ENCODE results near the gene BDH1.
"Not testable (repeated sequence)": the region's sequence is repeated elsewhere in the genome, so short reads cannot be mapped to it uniquely, and the experiment has no call there.

The BDH1 gene, protein sequence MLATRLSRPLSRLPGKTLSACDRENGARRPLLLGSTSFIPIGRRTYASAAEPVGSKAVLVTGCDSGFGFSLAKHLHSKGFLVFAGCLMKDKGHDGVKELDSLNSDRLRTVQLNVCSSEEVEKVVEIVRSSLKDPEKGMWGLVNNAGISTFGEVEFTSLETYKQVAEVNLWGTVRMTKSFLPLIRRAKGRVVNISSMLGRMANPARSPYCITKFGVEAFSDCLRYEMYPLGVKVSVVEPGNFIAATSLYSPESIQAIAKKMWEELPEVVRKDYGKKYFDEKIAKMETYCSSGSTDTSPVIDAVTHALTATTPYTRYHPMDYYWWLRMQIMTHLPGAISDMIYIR

DNA sequence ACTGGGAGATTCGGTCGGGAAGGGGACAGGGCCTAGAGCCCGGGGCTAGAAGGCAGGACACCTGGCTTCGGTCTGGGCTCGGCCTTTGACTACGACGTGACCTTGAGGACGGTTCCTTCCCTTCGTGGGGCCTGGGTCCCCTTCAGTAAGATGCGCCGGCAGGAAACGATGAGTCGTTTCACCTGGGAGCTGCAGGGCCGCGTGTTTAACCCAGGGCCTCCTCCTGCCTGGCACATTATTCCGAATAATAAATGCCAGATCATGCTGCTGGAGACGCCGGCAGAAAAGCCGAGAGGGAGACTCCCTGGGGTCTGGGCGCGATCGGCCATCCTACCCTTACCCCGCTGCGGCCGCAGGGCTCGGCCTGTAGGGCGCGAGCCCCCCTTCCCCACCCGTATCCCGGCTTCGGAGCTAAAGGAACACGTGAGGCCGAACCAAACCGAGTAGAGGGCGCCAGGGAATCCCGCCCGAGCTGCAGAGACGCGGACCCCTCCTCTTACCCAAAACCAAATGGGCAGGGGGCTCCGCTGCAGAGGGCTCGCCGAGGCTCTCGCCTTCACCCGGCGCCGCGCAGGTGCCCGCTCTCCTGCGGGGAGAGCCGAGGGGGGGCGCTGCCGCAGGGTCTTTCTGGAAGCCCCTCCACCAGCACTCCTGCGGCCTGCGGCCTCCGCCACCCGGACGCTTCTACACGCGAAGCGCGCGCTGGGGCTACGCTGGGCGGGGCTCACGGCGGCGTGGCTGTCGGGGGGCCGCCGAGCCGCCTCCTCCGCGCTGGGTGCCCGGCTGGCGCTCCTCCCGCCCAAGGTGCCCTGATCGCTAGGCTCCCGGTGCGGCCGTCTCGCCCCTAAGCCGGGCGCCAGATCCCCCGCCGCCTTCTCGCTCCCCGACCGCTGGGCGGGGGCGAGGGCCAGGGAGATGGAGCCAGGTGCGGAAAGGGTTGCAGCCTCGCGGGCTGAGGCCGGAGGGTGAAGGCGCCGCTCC, at the start of gene BDH1:
TSS of gene BDH1 (minus strand) at position 688 of the 981 bp plus-strand sequence. CDS start 9,525 bp downstream, outside the sequence.
- DNase-seq (ENCODE audit: low read depth in 3 of 3) = peak; percentile 16 to 57 (median 31)

DNA sequence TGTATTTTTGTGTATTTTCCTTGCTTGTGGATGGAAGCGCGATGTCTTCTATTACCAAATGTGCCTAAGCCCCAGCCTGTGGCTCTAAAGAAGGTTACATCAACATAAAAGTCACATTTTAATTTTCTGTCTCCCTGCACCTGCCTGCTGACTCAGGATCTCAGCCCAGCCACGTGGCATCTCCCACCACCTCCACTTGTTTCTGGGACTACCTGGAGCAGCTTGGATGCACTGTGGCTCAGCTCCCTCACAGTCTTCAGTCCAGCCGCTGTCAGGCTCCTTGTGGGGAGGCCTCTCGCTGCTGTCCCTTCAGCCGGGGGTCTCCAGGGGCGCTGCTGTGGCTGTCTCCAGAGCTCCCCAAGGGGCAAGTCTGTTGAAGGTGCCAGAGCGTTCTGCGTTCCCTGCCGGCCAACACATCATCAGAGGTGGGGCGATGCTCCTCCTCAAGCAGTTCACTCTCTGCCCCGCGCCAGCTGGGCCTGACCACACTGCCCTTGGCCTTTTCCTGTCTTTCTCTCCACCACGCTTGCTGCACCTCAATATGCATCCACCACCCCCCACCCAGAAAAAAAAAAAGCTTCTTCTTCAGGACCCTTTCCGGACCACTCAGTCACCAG, 47.7 kb upstream of the BDH1 start:
- DNase-seq (ENCODE audit: low read depth in 3 of 3) = no peak

- not testable (repeated sequence) for DNase-seq (ENCODE audit: low read depth in 3 of 3)
These were observed 46.6 kb upstream of the BDH1 start for GRCh38 chr3:197602351-197602750.

GRCh38 chr3:197601566-197601840, 45.7 kb upstream of the BDH1 start:
- DNase-seq (ENCODE audit: low read depth in 3 of 3) = not testable (repeated sequence)

- no peak for DNase-seq (ENCODE audit: low read depth in 3 of 3)
These were observed 45.2 kb upstream of the BDH1 start for GRCh38 chr3:197600796-197601565.

DNA sequence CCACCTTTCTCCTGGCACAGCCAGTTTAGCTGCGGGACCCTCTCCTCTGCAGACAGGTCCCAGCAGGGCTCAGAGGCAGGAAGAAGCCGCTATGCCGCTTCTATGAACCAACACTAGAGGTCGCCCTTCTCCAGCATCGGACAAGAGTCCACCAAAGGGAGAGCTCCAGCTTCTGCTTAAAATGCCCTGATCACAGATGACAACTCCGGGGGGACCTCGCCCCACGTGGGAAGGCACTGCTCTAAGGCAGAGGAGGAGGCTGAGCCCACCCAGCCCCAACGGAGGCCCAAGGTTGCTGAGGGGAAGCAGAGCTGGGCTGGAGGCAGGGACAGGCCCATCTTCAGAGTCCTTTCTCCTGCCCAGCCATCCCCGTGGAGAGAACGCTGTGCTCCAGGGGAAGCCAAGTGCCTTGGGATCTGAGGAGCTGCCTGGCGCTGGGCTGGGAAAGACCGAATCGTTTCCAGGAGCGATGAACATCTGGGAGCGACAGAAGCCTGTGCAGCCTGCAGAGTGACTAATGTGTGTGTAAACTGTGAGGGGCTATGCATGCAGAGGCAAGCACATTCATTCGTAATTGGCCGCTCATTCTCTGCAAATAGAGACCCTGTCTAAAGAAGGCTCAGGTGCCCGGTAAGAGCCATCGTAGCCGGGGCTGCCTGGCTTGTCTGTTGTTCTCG, 43.5 kb upstream of the BDH1 start:
- DNase-seq (ENCODE audit: low read depth in 3 of 3) = peak; percentile 46 to 61 (median 54)

DNA sequence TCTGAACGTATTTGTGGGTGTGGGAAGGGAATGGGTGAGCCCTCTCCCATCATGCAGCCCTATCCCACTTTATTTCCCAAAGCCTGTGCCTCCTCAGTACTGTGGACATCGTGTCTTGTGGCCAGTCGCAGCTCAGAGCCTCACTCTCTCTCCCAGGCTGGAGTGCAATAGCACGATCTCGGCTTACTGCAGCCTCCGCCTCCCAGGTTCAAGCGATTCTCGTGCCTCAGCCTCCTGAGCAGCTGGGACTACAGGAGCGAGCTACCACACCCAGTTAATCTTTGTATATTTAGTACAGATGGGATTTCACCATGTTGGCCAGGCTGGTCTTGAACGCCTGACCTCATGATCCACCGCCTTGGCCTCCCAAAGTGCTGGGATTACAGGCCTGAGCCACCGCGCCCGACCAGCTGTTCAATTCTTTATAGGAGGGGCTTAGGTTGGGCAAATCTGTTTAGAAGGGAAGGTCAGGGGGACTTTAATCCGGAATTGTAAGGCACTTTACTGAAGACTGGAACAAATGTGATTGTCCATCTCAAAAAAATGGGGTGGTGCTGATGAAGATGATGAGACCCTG, 42.7 kb upstream of the BDH1 start:
- no peak for DNase-seq (ENCODE audit: low read depth in 3 of 3)

- no peak for DNase-seq (ENCODE audit: low read depth in 3 of 3)
These were observed 41.6 kb upstream of the BDH1 start for GRCh38 chr3:197597335-197597734.

DNA sequence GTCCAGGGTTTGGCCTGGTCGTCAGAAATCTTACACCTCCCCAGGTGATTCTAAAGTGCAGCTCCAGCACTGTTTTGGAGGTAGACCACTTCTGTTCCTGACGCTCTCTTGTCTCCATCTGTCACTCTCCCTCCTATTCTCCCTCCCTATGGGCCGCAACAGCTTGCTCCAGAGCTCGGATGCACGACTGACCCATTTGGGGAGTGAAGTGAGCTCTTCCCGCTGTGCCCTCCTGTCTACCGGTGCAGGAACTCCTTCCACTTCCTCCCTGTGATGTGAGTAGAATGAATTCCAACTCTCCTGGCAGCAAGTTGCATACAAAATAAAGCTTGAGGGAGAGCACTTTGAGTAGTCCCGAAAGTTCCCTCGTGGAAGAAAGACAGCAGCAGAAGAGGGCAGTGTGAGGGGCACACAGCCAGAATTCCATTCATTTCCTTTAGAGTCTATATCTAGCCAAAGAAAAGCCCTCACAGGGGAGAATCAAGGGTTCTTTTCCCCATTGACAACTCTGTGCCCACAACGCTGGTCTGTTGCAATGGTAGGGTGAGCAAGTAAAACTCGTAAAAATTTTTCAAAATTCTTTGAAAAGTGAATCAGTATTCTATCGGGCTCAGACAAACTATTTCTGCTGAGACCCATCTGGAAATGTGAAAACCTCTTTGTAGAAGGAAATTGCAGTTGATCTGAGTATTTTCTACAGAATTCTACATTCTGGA, 39.9 kb upstream of the BDH1 start:
- DNase-seq (ENCODE audit: low read depth in 3 of 3) = no peak

- no peak for DNase-seq (ENCODE audit: low read depth in 3 of 3)
These were observed 37.2 kb upstream of the BDH1 start for GRCh38 chr3:197593046-197593380.

DNA sequence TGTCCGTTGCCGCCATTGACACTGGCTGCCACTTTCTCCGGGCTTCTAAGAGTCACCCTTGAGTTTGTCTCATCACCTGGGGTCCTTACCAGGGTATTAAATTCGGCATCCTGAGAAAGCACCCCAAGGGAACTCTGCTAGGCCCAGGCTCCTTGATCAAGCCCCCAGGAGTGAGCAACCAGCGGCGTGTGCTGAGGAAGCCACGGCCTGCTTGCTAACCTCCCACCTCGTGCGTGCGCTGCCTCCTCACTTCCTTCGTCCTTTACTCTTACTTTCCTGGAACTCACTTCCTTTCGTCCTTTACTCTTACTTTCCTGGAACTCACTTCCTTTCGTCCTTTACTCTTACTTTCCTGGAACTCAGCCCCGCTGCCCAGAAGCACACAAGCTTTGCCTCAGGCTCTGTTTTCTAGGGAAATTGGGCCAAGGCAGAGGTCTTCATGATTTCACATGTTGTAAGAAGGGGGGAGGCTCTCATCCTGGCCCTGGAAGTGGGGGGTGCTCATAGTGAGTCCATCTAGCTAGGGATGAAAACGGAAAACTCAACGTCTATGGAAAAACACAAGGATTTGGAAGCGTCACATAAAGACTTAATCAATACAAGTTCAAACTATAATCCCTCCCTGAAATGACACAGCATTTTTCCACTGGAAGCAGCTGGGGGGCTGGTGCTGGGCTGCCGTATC, 36.7 kb upstream of the BDH1 start:
- DNase-seq (ENCODE audit: low read depth in 3 of 3) = peak in 1 of 3 experiments; percentile 18

DNA sequence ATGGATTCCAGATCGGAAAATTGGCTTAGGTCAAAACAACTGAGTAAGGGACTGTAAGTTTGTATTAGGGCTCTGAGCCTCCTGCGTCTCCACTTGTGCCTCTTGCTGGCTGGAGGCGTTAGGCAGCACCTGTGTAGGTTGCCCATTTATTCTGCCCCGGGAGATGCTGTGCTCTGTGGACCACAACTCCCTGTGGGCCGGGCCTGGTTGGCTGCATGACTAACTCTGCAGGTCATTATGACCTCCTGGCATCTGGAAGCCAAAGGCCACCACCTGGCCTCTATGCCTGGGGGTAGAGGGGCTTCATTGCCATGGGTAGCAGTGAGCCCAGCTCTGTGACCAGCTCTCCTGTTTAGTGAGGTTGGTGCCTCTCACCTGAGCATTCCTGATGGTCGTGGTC, 36.0 kb upstream of the BDH1 start:
- DNase-seq (ENCODE audit: low read depth in 3 of 3) = no peak

DNA sequence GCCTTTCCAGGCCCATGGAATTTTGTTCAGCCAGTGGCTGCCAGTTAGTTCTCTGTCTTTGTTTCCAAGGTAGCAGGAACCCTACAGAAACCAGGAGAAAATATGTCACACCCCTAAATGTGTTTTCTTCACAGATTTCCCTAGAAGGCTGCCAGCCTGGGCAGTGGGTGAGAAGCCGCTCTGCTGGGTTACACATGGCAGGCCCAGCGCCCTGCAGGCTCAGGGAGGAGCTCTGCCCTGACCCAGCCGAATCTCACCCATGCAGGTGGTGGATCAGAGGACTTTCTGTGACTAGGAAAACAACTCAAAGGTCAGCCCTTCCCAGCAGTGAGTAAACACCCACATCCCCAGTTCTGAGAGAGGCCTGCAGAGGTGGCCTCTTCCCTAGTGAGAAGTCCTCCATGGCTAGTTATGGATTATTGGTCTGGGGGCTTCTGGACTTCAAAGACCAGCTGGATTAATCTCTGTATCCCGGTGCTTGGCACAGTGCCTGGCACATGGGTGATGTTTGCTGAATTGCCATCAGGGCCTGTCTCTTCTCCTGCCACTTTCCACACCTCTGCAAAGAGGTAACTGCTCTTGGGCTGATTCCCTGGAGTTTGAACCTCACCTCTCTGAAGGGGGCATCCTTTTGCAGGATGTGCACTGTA, 34.7 kb upstream of the BDH1 start:
- no peak for DNase-seq (ENCODE audit: low read depth in 3 of 3)

DNA sequence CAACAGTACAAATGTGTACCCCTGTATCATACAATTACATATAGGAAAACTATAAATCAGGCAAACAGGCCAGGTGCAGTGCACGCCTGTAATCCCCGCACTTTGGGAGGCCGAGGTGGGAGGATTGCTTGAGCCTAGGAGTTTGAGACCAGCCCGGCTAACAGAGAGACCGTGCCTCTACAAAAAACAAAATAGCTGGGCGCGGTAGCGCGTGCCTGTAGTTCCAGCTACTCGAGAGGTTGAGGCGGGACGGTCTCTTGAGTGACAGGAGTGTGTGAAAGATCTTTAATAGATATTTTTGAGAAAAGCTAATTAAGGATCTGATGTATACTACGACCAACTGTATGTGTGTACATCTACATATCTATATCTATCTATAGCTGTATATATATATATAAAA, 33.8 kb upstream of the BDH1 start:
- DNase-seq (ENCODE audit: low read depth in 3 of 3) = no peak

- DNase-seq (ENCODE audit: low read depth in 3 of 3) = not testable (repeated sequence)
These were observed 31.0 kb upstream of the BDH1 start for GRCh38 chr3:197586768-197587167.

- no peak for DNase-seq (ENCODE audit: low read depth in 3 of 3)
These were observed 30.4 kb upstream of the BDH1 start for GRCh38 chr3:197586181-197586580.

DNA sequence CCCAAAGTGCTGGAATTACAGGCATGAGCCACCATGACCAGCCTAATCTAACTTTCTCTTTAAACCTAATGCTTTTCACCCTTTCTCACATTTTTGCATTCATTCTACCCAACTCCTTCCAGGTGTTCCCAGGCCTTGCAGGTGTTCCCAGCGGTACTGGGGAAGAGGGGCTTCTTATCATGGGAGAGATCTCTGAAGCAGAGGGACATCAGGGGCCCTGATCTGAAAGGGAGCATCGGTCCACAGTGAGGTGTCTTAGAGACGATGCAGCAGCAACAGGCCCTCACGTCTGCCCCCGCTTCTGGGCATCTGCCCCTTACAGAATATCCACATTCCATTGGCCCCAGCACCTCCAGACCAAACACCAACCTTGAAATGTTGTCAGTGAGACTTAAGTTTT, 29.0 kb upstream of the BDH1 start:
- DNase-seq (ENCODE audit: low read depth in 3 of 3) = no peak

DNA sequence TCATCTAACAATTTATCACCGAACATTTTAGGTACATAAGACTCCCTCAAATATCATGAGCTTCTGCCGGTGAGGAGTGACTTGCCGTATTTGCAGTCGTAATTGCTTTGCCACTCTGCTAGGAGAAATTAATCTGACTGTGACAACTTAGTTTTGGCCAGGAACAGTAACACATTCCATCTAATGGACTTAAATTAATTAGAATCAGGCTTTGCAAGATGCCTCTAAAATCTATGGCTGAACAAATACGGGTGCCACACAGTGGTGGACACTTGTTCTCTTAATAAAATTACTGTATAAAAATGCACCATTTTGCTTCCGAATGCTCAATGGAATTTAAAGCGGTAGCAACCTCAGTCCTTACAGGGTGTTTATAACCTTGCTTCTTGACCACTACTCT, 27.6 kb upstream of the BDH1 start:
- DNase-seq (ENCODE audit: low read depth in 3 of 3) = no peak

DNA sequence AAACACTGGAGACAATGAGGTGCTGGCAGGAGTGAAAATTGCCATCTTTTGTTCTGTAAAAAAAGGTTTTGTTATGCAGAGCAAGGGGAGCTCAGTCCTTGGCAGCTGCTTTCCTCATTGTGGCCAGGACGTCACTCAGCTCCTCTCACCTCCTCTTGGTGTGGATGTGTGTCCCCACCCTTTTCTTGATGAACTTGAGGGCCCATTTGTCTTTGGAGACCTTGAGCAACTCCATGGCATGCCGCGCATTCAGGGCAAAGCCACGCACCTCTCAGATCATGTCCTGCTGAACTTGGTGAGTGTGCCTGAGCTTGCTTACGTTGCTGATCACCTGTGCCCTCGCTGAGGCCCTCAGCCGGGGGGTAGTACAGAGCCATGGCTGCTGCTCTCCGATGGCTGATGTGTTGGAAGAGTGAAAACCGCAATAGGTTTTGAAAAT, 24.5 kb upstream of the BDH1 start:
- DNase-seq (ENCODE audit: low read depth in 3 of 3) = no peak

Data from stimulated activated CD4-positive, alpha-beta T cell treated with anti-CD3 and anti-CD28 coated beads, TNF-alpha, amount 100 ng/mL, for 4 hours (primary cell).